ENCODE measurements around the gene INTS11. TPM values are rescaled to one million over a fixed set of nuclear protein-coding genes. Genes with fewer than 3 reads are reported as not detected.

The INTS11 gene
- total and polyA plus RNA-seq, 9 of the 15 experiments (the other 6 are each of a cell fraction or from before 2014, with no cell fraction given), result 3.6 to 183 (median 110) TPM

DNA sequence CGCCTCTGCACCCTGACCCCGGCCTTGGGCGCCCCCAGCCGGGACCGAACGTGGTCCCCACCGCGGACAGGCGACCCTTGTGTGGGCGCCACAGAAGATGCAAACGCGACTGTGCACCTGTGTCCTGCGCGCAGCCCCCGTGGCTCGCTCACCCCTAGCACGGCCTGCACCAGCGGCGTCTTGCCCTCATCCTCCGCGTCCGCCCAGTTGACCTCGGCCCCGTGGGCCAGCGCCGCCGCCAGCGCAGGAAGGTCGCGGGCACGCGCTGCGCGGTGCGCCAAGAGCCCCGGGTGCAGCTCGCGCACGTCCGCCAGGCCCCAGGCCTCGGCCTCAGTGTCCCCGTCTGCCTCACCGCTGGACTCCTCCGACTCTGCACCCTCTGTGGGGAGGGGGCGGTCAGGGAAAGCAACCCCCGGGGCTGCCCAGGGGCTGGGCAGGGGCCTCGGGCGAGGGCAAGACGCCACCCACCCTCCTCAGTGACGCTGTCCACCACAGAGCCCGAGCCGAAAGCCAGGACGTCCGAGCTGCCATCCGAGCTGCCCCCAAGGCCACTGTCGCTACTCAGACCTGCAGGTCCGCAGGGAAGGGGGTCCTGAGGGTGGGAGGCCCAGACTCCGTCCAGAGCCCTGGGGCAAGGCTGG, 30.1 kb downstream of the INTS11 start (continued):
- TF ChIP-seq, protein P1, sequence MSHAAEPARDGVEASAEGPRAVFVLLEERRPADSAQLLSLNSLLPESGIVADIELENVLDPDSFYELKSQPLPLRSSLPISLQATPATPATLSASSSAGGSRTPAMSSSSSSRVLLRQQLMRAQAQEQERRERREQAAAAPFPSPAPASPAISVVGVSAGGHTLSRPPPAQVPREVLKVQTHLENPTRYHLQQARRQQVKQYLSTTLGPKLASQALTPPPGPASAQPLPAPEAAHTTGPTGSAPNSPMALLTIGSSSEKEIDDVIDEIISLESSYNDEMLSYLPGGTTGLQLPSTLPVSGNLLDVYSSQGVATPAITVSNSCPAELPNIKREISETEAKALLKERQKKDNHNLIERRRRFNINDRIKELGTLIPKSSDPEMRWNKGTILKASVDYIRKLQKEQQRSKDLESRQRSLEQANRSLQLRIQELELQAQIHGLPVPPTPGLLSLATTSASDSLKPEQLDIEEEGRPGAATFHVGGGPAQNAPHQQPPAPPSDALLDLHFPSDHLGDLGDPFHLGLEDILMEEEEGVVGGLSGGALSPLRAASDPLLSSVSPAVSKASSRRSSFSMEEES (CRISPR knock-in tag; IDR thresholded peaks at IDR 0.05), result no peak
- TF ChIP-seq ZNF668 (CRISPR knock-in tag; IDR thresholded peaks at IDR 0.05) (no peak), FUS (optimal IDR thresholded peaks at IDR 0.05; ENCODE audit: low read depth, low read length) (peak; percentile 45), CREB1 (IDR thresholded peaks at IDR 0.05) (no peak), CREB1 (CRISPR knock-in tag; IDR thresholded peaks at IDR 0.05) (no peak), ZSCAN32 (CRISPR knock-in tag; IDR thresholded peaks at IDR 0.05) (no peak)
- TF ChIP-seq, protein P2, sequence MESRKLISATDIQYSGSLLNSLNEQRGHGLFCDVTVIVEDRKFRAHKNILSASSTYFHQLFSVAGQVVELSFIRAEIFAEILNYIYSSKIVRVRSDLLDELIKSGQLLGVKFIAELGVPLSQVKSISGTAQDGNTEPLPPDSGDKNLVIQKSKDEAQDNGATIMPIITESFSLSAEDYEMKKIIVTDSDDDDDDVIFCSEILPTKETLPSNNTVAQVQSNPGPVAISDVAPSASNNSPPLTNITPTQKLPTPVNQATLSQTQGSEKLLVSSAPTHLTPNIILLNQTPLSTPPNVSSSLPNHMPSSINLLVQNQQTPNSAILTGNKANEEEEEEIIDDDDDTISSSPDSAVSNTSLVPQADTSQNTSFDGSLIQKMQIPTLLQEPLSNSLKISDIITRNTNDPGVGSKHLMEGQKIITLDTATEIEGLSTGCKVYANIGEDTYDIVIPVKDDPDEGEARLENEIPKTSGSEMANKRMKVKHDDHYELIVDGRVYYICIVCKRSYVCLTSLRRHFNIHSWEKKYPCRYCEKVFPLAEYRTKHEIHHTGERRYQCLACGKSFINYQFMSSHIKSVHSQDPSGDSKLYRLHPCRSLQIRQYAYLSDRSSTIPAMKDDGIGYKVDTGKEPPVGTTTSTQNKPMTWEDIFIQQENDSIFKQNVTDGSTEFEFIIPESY (CRISPR knock-in tag; IDR thresholded peaks at IDR 0.05), result peak; percentile 82; the same call in 1 of the 2 replicates

Data from K562 (cell line).